Measurements from ENCODE around the gene PARVG.

Gene PARVG

DNA sequence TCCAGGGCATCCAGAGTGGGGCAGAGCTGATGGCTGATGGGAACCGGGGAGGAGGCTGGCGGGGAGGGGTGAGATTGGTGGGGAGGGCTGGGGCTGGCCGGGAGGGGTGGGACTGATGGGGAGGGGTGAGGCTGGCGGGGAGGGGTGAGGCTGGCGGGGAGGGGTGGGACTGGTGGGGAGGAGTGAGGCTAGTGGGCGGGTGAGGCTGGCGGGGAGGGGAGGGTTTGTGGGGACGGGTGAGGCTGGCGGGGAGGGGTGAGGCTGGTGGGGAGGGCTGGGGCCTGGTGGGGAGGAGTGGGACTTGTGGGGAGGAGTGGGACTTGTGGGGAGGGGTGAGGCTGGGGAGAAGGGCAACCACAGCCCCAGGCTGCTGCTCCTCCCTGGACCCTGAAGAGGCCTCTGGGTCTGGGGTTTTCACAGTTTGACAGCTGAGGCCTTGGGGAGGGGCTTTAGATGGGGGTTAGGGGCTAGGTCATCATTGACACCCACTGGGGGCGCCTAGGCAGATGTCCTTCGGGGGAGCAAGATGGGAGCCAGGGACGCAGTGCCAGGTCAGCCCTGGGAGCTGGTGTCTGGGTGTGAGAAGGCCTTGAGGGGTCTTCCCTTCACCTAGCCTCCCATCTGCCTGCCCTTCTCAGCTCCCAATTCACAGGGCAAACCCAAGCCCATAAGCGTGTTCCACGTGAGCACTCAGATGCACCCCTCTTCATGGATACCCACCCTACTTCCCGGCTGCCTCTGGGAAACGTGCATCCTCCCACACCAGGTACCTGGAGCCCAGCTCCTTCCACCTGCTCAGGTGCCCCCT, 26.7 kb downstream of the PARVG start:
- Histone ChIP-seq H3K27me3 (replicated peaks; ENCODE audit: insufficient read depth, low read length) (peaks cover 43% of the 10 kb centered on the region), H4K20me1 (ENCODE audit: insufficient read depth, low read length) (no peaks in the 10 kb centered on the region), H3K4me2 (ENCODE audit: low read depth, low read length) (no peak overlapping the region), H3K79me2 (ENCODE audit: low read length) (no peaks in the 10 kb centered on the region), H3F3A (ENCODE audit: insufficient read depth, low read length) (no peaks in the 10 kb centered on the region), H3K36me3 (replicated peaks; ENCODE audit: insufficient read depth, low read length) (no peaks in the 10 kb centered on the region), H3K4me3 (ENCODE audit: low read length) (no peak overlapping the region), H3K9me3 (replicated peaks; ENCODE audit: insufficient read depth, low read length) (no peaks in the 10 kb centered on the region), H3K9me2 (replicated peaks; ENCODE audit: insufficient read depth, low read length) (no peaks in the 10 kb centered on the region), H3K4me1 (ENCODE audit: low read length) (no peaks in the 10 kb centered on the region), H3K27ac (ENCODE audit: low read length) (no peak overlapping the region), H2AFZ (ENCODE audit: low read length) (no peak overlapping the region), H3K9ac (ENCODE audit: low read length) (no peak overlapping the region)
- TF ChIP-seq EZH2 (optimal IDR thresholded peaks at IDR 0.05; ENCODE audit: low read depth, low read length): no peak
- TF ChIP-seq, protein P1, sequence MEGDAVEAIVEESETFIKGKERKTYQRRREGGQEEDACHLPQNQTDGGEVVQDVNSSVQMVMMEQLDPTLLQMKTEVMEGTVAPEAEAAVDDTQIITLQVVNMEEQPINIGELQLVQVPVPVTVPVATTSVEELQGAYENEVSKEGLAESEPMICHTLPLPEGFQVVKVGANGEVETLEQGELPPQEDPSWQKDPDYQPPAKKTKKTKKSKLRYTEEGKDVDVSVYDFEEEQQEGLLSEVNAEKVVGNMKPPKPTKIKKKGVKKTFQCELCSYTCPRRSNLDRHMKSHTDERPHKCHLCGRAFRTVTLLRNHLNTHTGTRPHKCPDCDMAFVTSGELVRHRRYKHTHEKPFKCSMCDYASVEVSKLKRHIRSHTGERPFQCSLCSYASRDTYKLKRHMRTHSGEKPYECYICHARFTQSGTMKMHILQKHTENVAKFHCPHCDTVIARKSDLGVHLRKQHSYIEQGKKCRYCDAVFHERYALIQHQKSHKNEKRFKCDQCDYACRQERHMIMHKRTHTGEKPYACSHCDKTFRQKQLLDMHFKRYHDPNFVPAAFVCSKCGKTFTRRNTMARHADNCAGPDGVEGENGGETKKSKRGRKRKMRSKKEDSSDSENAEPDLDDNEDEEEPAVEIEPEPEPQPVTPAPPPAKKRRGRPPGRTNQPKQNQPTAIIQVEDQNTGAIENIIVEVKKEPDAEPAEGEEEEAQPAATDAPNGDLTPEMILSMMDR (IDR thresholded peaks at IDR 0.05; ENCODE audit: low read length): no peak
- no peak for DNase-seq

DNA sequence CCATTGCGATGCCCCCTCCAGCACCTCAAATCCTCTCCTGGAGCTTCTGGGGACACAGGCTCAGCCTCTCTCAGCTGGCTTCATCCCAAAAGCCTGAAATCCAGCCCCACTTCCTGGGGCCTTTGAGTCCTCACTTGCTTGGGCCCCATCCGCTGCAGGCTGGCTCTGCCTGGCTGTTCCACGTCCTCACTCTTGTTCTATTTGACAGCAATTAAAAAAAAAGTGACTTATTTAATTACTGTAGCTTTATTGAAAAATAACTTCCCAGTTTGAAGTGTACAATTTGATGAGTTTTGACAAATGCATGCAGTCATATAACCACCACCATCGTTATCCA, 27.2 kb downstream of the PARVG start:
- no peaks in the 10 kb centered on the region for H3K79me2 ChIP-seq (ENCODE audit: low read length)
- no peak for TF ChIP-seq EZH2 (optimal IDR thresholded peaks at IDR 0.05; ENCODE audit: low read depth, low read length)
- no peak for TF ChIP-seq EZH2phosphoT487 (IDR thresholded peaks at IDR 0.05; ENCODE audit: low read length)
- TF ChIP-seq, protein P1 (IDR thresholded peaks at IDR 0.05; ENCODE audit: low read length): no peak
- DNase-seq: no peak
- H3K36me3 ChIP-seq (replicated peaks; ENCODE audit: insufficient read depth, low read length): no peaks in the 10 kb centered on the region
- H3K4me1 ChIP-seq (ENCODE audit: low read length): no peaks in the 10 kb centered on the region
- H2AFZ ChIP-seq (ENCODE audit: low read length): no peak overlapping the region
- H3K27me3 ChIP-seq (replicated peaks; ENCODE audit: insufficient read depth, low read length): peaks cover 37% of the 10 kb centered on the region
- H3K27ac ChIP-seq (ENCODE audit: low read length): no peak overlapping the region
- no peaks in the 10 kb centered on the region for H4K20me1 ChIP-seq (ENCODE audit: insufficient read depth, low read length)
- H3K4me2 ChIP-seq (ENCODE audit: low read depth, low read length): no peak overlapping the region
- H3K9ac ChIP-seq (ENCODE audit: low read length): no peak overlapping the region
- H3K4me3 ChIP-seq (ENCODE audit: low read length): no peak overlapping the region
- H3K9me2 ChIP-seq (replicated peaks; ENCODE audit: insufficient read depth, low read length): no peaks in the 10 kb centered on the region
- no peaks in the 10 kb centered on the region for H3F3A ChIP-seq (ENCODE audit: insufficient read depth, low read length)
- H3K9me3 ChIP-seq (replicated peaks; ENCODE audit: insufficient read depth, low read length): no peaks in the 10 kb centered on the region

DNA sequence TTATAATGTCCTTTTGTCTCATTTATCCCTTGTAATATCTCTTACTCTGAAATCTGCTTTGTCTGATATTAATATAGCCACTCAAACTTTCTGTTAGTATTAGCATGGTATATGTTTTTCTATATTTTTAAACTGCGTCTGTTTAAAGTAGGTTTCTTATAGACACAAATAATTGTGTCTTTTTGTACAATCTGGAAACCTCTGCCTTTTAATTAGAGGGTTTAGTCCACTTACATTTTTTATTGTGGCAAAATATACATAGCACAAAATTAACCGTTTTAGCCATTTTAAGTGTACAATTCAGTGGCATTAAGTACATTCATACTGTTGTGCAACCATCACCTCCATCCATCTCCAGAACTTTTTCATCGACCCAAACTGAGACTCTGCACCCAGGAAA, 28.6 kb downstream of the PARVG start:
- Histone ChIP-seq H3F3A (ENCODE audit: insufficient read depth, low read length) (no peaks in the 10 kb centered on the region), H3K9ac (ENCODE audit: low read length) (no peak overlapping the region), H3K36me3 (replicated peaks; ENCODE audit: insufficient read depth, low read length) (no peaks in the 10 kb centered on the region), H3K27me3 (replicated peaks; ENCODE audit: insufficient read depth, low read length) (peaks cover 25% of the 10 kb centered on the region), H3K4me1 (ENCODE audit: low read length) (no peaks in the 10 kb centered on the region), H3K4me3 (ENCODE audit: low read length) (no peak overlapping the region), H4K20me1 (ENCODE audit: insufficient read depth, low read length) (no peaks in the 10 kb centered on the region), H3K27ac (ENCODE audit: low read length) (no peak overlapping the region), H2AFZ (ENCODE audit: low read length) (no peak overlapping the region), H3K4me2 (ENCODE audit: low read depth, low read length) (no peak overlapping the region), H3K9me3 (replicated peaks; ENCODE audit: insufficient read depth, low read length) (no peaks in the 10 kb centered on the region), H3K79me2 (ENCODE audit: low read length) (no peaks in the 10 kb centered on the region), H3K9me2 (replicated peaks; ENCODE audit: insufficient read depth, low read length) (no peaks in the 10 kb centered on the region)
- TF ChIP-seq, protein P1 (IDR thresholded peaks at IDR 0.05; ENCODE audit: low read length): no peak
- TF ChIP-seq EZH2phosphoT487 (IDR thresholded peaks at IDR 0.05; ENCODE audit: low read length) (no peak), EZH2 (optimal IDR thresholded peaks at IDR 0.05; ENCODE audit: low read depth, low read length) (no peak)
- DNase-seq: no peak
